Gastrocnemius medialis (tissue), 4 donors: ENCODE measurements around the gene IFNGR2.

Experiments
- CTCF ChIP-seq, 5 experiments: fragments of 450-650 bp in 3 of 5; fragments of 200-600 bp in 2 of 5; sonication (generic) in 2 of 5; IDR thresholded peaks in 4 of 5; conservative IDR thresholded peaks in 1 of 5; 1 replicate in 4 of 5; 2 replicates in 1 of 5; pipeline ENCODE4 v1.5.1; 2016 to 2019; ENCODE audit warnings: antibody characterized with exemption in 5 of 5, mild to moderate bottlenecking in 3 of 5, moderate library complexity in 3 of 5
- POLR2A ChIP-seq, 2 donors: fragments of 450-650 bp; IDR thresholded peaks; one replicate each; pipeline ENCODE4 v1.6.1; 2017; ENCODE audit warnings: antibody characterized with exemption in 2 of 2, mild to moderate bottlenecking in 2 of 2, moderate library complexity in 2 of 2

- TF ChIP-seq CTCF (IDR thresholded peaks at IDR 0.05 in 4 of 5, conservative IDR thresholded peaks at IDR 0.05 in 1 of 5) (no peak), POLR2A (IDR thresholded peaks at IDR 0.05) (no peak)
Observed at GRCh38 chr21:33396436-33396835, 6.8 kb upstream of the IFNGR2 start.
